ENCODE results near the gene MELK.
"Not testable (repeated sequence)": the region's sequence is repeated elsewhere in the genome, so short reads cannot be mapped to it uniquely, and the experiment has no call there.

MELK gene

GRCh38 chr9:36571333-36571732 lies 1.4 kb upstream of the MELK start:
- Mint-ChIP-seq H3K36me3 (ENCODE audit: low read depth) (peaks cover 13% of the 10 kb centered on the region), H3K27me3 (ENCODE audit: low read depth, poor library complexity) (peaks cover 7% of the 10 kb centered on the region), H3K9me3 (no peaks in the 10 kb centered on the region), H3K4me1 (peaks cover 25% of the 10 kb centered on the region), H3K4me3 (no peak overlapping the region), H3K27ac (no peak overlapping the region)
- DNase-seq: no peak
- TF ChIP-seq CTCF (IDR thresholded peaks at IDR 0.05): no peak

- Mint-ChIP-seq H3K4me1 (peaks cover 26% of the 10 kb centered on the region), H3K36me3 (ENCODE audit: low read depth) (peaks cover 22% of the 10 kb centered on the region), H3K4me3 (peak overlapping the region; percentile 96), H3K27ac (peak overlapping the region; percentile 98)
- H3K27me3 Mint-ChIP-seq (ENCODE audit: low read depth, poor library complexity); H3K9me3 Mint-ChIP-seq; DNase-seq: not testable (repeated sequence)
Observed at GRCh38 chr9:36574045-36574444, 1.4 kb downstream of the MELK start.

GRCh38 chr9:36575411-36575882 lies 2.8 kb downstream of the MELK start:
- Mint-ChIP-seq H3K36me3 (ENCODE audit: low read depth) (peaks cover 29% of the 10 kb centered on the region), H3K27ac (peak overlapping the region; percentile 82)

GRCh38 chr9:36576866-36577265 lies 4.2 kb downstream of the MELK start:
- Mint-ChIP-seq H3K27me3 (ENCODE audit: low read depth, poor library complexity) (no peaks in the 10 kb centered on the region), H3K4me3 (no peak overlapping the region), H3K4me1 (peaks cover 26% of the 10 kb centered on the region), H3K27ac (no peak overlapping the region), H3K9me3 (no peaks in the 10 kb centered on the region), H3K36me3 (ENCODE audit: low read depth) (peaks cover 42% of the 10 kb centered on the region)
- no peak for TF ChIP-seq CTCF (IDR thresholded peaks at IDR 0.05)
- no peak for DNase-seq

More at GRCh38 chr9:36575411-36575882, 2.8 kb downstream of the MELK start:
- Mint-ChIP-seq H3K4me1 (peaks cover 26% of the 10 kb centered on the region), H3K9me3 (no peaks in the 10 kb centered on the region), H3K4me3 (peak overlapping the region; percentile 48), H3K27me3 (ENCODE audit: low read depth, poor library complexity) (peaks cover 6% of the 10 kb centered on the region)
- DNase-seq: no peak
- TF ChIP-seq CTCF (IDR thresholded peaks at IDR 0.05): no peak

- no peak for TF ChIP-seq CTCF (IDR thresholded peaks at IDR 0.05)
- H3K36me3 Mint-ChIP-seq (ENCODE audit: low read depth): peaks cover 50% of the 10 kb centered on the region
- H3K27me3 Mint-ChIP-seq (ENCODE audit: low read depth, poor library complexity): no peaks in the 10 kb centered on the region
- H3K27ac Mint-ChIP-seq: peak overlapping the region; percentile 68
- H3K9me3 Mint-ChIP-seq: no peaks in the 10 kb centered on the region
- no peak for DNase-seq
- no peaks in the 10 kb centered on the region for H3K4me1 Mint-ChIP-seq
- H3K4me3 Mint-ChIP-seq: no peak overlapping the region
Observed at GRCh38 chr9:36584620-36585460, 12.1 kb downstream of the MELK start.

GRCh38 chr9:36590231-36590630 lies 17.5 kb downstream of the MELK start:
- no peaks in the 10 kb centered on the region for H3K27me3 Mint-ChIP-seq (ENCODE audit: low read depth, poor library complexity)
- DNase-seq: no peak
- no peaks in the 10 kb centered on the region for H3K4me1 Mint-ChIP-seq
- H3K4me3 Mint-ChIP-seq: no peak overlapping the region
- TF ChIP-seq CTCF (IDR thresholded peaks at IDR 0.05): no peak
- no peak overlapping the region for H3K27ac Mint-ChIP-seq
- H3K9me3 Mint-ChIP-seq: no peaks in the 10 kb centered on the region
- peaks cover 55% of the 10 kb centered on the region for H3K36me3 Mint-ChIP-seq (ENCODE audit: low read depth)
